Effector CD8-positive, alpha-beta T cell (primary cell): ENCODE measurements around the gene KCNJ10.

Source experiments
- DNase-seq: peaks from one replicate; lab custom pipeline; 2025; lab: John Stamatoyannopoulos, UW

Gene KCNJ10

DNA sequence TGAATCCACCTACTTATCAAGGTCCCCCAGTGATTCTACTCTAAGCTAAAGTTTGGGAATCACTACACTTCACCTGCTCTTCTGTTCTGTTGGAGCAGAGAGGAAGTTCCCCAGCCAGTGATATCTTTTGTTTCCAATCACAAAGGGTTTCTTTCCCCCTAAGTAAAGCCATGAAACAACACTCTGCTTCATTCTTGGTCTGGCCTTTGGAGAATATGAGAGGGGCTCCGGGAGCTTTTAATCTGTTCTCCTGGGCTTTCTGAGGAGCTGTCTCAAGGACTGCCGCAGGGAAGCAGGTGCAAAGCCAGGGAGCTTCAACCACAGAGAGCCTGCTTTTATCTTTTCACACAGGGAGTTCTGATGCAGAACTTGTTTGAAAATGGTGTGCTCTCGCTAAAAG is 105.8 kb downstream of the KCNJ10 start:
- DNase-seq = no peak

DNA sequence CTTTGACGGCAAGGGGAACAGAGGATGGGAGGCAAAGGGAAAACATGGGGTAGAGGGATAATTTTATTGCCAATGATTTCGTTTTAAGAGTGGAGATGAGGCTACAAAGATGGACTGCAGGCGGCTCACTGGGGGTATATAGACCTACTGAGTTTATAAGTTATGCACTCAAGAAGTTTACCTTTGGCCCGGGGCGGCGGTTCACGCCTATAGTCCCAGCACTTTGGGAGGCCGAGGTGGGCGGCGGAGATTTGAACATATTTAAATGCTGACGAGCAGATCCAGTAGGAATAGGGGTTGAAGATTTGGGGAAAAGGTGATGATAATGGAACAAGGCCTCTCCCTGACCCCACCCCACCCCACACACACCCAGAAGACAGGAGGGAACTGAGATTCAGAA is 107.8 kb downstream of the KCNJ10 start:
- DNase-seq = no peak

DNA sequence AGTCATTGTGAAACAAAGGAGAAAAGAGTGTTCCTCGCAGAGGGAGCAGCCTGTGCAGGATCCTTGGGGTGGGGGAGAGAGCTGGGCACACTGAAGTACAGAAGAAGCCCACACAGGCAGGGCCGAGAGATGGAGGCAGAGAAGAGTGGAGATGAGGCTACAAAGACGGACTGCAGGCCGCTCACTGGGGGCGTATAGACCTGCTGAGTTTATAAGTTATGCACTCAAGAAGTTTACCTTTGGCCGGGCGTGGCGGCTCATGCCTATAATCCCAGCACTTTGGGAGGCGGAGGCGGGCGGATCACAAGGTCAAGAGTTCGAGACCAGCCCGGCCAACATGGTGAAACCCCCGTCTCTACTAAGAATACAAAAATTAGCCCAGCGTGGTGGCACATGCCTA is 108.3 kb downstream of the KCNJ10 start:
- DNase-seq = no peak

DNA sequence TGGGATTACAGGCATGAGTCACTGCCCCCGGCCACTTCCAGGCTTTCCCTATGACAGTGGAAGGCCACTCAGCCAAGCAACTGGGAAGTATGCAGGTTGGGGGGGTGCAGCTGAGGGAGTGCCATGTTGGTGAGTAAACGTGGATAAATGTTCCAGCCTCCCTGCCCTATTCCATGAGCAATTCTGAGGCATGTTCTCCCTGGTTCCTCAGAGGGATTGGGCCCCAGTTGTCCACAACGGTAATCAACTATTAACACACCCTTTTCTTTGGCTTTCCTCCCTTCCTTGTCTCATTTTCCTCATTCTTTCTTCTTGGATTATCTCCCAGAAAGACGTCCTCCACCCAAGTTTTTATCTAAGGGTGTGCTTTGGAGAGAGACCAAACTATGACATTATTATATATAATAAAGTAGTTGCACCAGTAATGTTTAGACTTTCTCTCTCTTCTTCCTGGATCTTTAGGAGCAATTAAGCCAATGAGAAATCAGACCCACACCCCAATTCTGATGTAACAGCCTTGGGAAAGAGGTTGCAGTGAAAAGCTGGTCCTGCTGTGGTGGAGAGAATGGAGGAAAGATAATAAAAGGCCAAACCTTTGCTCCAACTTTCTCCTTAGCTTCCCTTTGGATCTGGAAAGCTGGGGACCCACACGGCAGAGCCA is 109.1 kb downstream of the KCNJ10 start:
- DNase-seq = no peak

- DNase-seq = no peak
These were observed 110.5 kb downstream of the KCNJ10 start for GRCh38 chr1:159959451-159959850.

DNA sequence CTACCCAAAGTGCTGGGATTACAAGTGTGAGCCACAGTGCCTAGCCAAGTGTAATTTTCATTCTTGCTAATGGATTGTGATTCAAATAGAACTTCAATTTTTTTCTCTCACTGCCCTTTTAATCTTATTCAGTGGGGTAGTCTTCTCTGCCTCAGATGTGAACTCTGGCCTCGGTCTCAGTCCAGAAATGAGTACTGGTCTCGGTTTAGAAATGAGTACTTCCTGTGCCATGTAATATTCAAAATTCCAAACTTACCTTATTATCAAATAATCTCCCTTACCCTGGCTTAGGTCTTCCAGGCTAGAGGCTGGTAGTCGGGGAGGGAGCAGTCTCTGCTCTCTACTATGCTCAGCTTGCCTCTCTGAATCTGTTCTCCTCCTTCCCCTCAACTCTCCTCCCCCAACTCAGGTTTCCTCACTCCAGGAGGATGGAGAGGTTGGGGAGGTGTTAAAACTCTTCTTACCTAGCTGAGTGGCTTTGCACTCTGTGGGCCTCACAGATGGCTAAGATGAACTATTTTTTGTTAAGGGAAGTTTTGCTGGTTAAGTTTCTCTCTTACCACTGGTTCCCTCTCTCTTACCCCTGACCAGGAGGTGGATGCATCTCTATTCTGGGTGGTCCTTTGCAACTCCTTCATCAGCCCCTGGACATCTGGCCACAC is 111.1 kb downstream of the KCNJ10 start:
- DNase-seq = no peak

DNA sequence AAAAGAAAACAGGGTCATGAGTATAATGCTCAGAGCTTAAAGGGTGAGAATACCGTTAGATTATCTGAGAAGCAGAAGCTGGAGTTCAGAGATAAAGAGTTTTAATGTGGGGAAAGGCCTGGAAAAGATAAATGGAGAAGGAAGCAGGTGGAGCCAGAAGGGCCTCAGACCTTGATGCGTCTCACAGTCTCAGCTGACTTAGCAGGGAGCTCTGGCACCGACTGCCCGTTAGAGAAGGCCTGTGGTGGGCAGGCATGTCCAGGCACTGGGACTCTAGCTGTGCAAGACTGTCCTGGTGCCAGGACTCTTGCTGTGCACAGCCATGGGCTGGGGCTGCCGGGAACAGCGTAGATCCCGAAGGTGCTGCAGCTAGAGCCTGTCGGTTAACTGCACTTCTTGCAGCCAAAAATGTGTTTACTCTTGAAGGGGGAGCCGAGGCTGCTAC is 112.1 kb downstream of the KCNJ10 start:
- DNase-seq = no peak

DNA sequence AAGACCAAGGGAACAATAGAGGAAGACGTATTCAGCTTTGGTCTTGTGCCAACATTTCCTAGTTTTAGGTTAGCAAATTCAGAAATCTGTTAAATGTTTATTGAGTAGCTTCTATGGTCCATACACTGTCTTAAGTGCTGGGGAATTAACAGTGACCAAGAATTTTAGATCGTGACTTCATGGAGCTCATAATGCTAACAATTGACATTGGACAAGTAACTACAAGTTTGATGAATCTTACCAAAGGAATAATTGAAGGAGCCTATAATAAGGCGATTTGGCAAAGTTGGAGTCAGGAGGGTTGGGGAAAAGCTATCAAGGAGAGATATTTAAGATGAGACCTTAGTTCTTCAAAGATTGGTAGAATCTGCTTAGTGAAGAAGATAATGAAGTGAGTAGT is 114.5 kb downstream of the KCNJ10 start:
- DNase-seq = no peak

DNA sequence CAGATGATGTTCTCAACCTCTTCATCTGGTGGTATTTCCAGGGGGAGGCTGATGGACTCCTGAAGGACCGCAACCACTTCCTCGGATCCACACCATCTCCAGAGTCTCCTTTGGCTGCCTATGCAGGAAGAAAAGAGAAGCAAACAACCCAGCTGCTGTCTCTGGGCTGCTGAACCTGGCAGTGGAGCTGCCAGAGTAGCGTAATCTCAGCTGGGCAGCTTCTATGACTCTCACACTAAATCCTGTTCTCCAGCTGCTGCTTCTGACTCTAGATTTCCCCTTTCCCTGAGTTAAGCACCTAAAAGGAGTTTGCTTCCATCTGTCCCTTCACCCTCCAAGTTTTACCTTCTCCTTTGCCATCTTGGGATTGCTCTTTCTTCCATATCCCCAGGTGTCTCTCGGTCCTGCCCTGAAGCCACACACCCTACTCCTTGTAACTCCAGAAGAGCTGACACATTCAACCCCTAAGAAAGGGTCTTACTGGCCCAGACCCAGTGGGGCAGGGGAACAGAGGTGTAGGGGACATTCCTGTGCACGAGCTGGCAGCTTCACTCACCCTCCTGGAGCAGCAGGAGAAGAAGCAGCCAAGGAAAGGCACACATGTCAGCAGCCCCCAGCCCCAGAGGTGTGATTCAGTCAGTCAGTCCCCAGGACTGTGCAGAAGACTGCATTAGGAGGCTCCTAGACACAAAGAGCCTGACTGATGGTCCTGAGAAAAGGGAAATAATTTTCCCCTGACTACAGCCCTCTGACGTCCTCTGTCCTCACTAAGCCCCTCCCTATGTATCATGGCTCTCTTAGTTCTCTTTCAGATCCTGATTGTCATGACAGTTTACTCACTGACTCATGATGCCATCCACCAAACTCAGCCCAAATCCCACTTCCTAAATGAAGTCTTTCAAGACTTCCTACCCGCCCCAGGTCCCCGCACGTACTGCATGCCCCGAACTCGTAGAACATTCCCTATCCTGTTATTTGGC is 116.1 kb downstream of the KCNJ10 start, which contains the start of gene SLAMF9:
Gene SLAMF9 (minus strand): TSS at position 702 of the 980 bp plus-strand sequence. CDS start 100 bp downstream, at position 602.
- no peak for DNase-seq

GRCh38 chr1:159952932-159953331 is 117.0 kb downstream of the KCNJ10 start:
- no peak for DNase-seq

GRCh38 chr1:159951551-159951950 is 118.4 kb downstream of the KCNJ10 start:
- no peak for DNase-seq

GRCh38 chr1:159951016-159951415 is 118.9 kb downstream of the KCNJ10 start:
- DNase-seq = no peak

DNA sequence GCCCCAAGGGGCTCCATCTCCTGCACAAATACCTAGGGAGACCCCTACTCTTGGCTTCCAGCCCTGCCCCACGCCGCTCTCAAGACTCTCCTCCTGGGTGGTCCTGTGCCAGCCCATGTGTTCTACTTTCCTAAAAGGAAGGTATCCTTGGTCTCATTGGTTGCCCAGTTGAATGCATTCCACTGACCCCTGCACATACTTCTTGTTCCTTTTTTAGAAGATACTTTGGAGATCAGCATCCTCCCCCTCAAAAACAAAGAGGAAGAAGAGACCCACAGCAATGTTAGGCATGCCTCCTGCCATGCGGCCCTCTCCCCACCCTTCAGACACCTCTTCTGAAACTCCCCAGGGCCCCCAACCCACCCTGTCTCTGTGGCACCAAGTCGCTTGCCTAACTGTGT is 120.0 kb downstream of the KCNJ10 start:
- DNase-seq = no peak

- DNase-seq = no peak
These were observed 120.8 kb downstream of the KCNJ10 start for GRCh38 chr1:159949123-159949522.
